ENCODE data around the gene TBXAS1.

The TBXAS1 gene

DNA sequence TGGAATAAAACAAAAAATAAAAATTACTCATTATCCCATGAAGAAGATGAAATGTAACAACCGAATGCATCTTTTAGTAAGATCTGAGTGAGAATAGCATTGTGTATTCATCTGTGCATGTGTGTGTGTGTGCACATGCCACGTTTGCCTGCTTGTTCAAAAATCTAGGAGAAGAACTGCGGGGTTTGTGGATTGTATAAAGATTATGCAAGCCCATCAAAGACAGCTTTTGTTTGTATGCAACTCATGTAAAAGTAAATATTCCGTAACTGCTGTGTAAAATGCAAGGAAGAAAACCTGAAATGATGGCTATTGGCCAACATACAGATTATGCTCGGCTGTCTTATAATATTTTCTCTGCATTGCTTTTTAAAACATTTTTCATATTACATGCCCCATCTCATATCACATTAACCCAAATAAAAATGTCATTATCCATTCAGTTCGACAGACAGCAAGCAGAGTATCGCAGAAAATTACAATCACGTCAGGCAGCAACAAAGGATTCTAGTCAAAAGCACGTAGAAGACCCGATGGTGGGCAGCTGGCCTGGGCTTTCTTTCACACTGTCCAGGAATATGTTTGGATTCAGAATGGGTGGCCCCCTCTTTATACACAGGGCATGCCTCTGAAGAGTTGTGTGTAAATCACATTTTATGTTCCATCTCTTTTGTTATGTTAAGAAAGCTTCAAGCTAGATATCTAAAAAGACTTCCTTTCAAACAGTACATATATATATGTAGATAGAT, 119.7 kb downstream of the TBXAS1 start:
- Histone ChIP-seq H3K36me3 (ENCODE audit: control insufficient read depth in 5 of 5, insufficient read depth in 5 of 5, low read length in 5 of 5) (no peaks in the 10 kb centered on the region), H3K4me1 (ENCODE audit: control insufficient read depth in 5 of 5, insufficient read depth in 5 of 5, low read length in 5 of 5) (no peaks in the 10 kb centered on the region), H3K27ac (ENCODE audit: low read depth, low read length) (no peak overlapping the region), H3K27me3 (ENCODE audit: control insufficient read depth in 5 of 5, insufficient read depth in 4 of 5, low read length in 5 of 5) (no peaks in the 10 kb centered on the region), H3K9me3 (ENCODE audit: control insufficient read depth in 5 of 5, low read length in 5 of 5) (peaks cover 0 to 24% (median 15%) of the 10 kb centered on the region in 5 donors), H3K9ac (ENCODE audit: low read length in 5 of 5) (no peak overlapping the region), H3K4me3 (ENCODE audit: low read depth in 1 of 5, low read length in 5 of 5) (no peak overlapping the region)

DNA sequence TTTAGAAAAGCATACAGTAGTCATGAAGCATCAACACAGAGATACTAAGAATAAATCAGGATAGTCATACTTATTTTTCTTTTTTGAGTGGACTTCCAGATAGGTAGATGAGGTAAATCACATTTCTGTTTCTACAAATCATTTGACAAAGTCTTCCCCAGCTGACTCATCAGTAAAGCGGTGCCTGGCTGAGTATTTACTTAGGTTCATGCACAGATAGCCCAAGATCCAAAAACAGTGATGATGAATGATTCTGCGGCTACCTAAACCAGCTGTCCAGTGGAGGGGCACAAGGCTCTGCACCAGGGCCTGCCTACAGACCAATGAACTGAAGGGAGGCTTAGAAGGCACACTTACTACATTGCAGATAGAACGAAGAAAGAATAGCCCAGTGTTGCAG, 120.6 kb downstream of the TBXAS1 start:
- Histone ChIP-seq H3K27me3 (ENCODE audit: control insufficient read depth in 5 of 5, insufficient read depth in 4 of 5, low read length in 5 of 5) (no peaks in the 10 kb centered on the region), H3K9ac (ENCODE audit: low read length in 5 of 5) (no peak overlapping the region), H3K4me1 (ENCODE audit: control insufficient read depth in 5 of 5, insufficient read depth in 5 of 5, low read length in 5 of 5) (no peaks in the 10 kb centered on the region)

DNA sequence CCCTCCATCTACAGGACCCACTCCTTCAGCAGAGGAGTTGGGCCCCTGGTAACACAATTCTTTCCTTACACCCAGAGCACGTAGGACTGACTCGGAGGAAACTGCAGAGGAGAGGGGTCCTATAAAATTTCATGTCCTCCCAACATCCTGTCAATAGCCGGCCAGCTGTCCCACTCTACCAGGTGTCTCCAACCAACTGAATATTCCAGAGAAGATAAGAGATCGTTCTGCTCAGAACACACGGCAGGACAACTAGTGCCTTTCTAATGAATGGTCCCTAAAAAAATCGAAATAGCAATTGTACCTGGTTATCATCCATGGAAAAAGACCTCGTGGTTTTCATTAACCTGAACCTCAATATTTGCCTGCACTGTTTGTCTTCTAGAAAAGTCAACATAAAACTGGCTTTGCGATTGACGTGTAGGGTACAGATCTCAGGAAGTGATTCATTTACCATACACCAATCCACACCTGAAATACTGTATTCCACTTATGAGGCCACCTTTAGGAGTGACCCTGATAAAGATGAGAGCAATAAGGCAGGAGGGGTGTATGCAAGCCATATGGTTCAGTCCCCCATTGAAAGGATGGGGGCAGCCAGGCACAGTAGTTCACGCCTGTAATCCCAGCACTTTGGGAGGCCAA, 121.9 kb downstream of the TBXAS1 start:
- peaks cover 0 to 14% (median 6%) of the 10 kb centered on the region in 5 donors for H3K9me3 ChIP-seq (ENCODE audit: control insufficient read depth in 5 of 5, low read length in 5 of 5)
- H3K27ac ChIP-seq (ENCODE audit: low read depth, low read length) = no peak overlapping the region
- no peaks in the 10 kb centered on the region for H3K4me1 ChIP-seq (ENCODE audit: control insufficient read depth in 5 of 5, insufficient read depth in 5 of 5, low read length in 5 of 5)
- H3K9ac ChIP-seq (ENCODE audit: low read length in 5 of 5) = no peak overlapping the region
- H3K36me3 ChIP-seq (ENCODE audit: control insufficient read depth in 5 of 5, insufficient read depth in 5 of 5, low read length in 5 of 5) = no peaks in the 10 kb centered on the region
- H3K4me3 ChIP-seq (ENCODE audit: low read depth in 1 of 5, low read length in 5 of 5) = no peak overlapping the region
- no peaks in the 10 kb centered on the region for H3K27me3 ChIP-seq (ENCODE audit: control insufficient read depth in 5 of 5, insufficient read depth in 4 of 5, low read length in 5 of 5)

More for the DNA sequence above, 120.6 kb downstream of the TBXAS1 start:
- peaks cover 0 to 24% (median 15%) of the 10 kb centered on the region in 5 donors for H3K9me3 ChIP-seq (ENCODE audit: control insufficient read depth in 5 of 5, low read length in 5 of 5)
- H3K36me3 ChIP-seq (ENCODE audit: control insufficient read depth in 5 of 5, insufficient read depth in 5 of 5, low read length in 5 of 5) = no peaks in the 10 kb centered on the region
- no peak overlapping the region for H3K4me3 ChIP-seq (ENCODE audit: low read depth in 1 of 5, low read length in 5 of 5)
- H3K27ac ChIP-seq (ENCODE audit: low read depth, low read length) = no peak overlapping the region

DNA sequence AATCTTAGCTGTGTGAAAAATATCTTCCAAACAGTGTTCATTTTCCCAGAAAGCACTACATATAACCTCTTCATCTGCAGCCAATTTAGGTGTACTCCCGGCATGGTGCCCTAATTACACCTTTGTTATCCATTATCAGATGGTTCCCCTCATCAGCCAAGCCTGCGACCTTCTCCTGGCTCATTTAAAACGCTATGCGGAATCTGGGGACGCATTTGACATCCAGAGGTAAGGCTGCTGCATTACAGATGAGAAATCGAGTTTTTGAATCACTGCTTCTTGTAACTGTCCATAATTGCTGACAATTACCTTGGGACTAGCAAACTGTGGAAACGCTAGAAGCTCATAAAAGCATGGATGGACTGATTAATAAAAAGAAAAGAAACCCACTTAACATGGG, 124.2 kb downstream of the TBXAS1 start:
- Histone ChIP-seq H3K27me3 (ENCODE audit: control insufficient read depth in 5 of 5, insufficient read depth in 4 of 5, low read length in 5 of 5) (peaks cover 0 to 4% (median 0%) of the 10 kb centered on the region in 5 donors), H3K4me3 (ENCODE audit: low read depth in 1 of 5, low read length in 5 of 5) (no peak overlapping the region), H3K9ac (ENCODE audit: low read length in 5 of 5) (no peak overlapping the region), H3K9me3 (ENCODE audit: control insufficient read depth in 5 of 5, low read length in 5 of 5) (no peaks in the 10 kb centered on the region), H3K27ac (ENCODE audit: low read depth, low read length) (no peak overlapping the region), H3K4me1 (ENCODE audit: control insufficient read depth in 5 of 5, insufficient read depth in 5 of 5, low read length in 5 of 5) (no peaks in the 10 kb centered on the region), H3K36me3 (ENCODE audit: control insufficient read depth in 5 of 5, insufficient read depth in 5 of 5, low read length in 5 of 5) (peaks cover 0 to 12% (median 0%) of the 10 kb centered on the region in 5 donors)

DNA sequence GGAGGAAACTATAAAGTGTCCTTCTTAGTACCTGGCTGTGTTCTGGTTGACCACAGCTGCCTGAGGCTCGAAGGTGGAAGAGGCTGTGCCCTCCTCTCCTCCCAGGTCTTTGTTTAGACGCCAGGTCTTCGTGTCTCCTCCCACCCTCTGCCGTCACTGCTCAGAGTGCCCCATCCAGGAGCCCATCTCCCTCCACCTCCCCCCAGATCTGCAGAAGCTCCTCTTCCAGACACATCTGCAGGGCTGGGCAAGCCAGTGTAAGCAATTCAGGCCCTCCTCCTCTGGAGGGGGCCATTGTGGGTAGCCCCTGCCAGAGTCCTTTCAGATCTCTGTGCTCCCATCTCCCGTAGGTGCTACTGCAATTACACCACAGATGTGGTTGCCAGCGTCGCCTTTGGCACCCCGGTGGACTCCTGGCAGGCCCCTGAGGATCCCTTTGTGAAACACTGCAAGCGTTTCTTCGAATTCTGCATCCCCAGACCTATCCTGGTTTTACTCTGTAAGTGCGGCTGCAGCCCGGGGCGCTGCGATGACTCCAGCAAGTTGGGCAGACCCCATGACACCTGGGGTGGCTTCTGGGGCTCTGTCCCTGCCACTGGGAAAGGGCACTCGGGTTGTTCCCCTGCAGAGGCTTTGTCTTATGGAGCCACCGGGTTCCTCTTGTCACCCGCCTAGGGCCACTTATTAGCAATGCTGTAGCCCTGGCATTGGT, 126.2 kb downstream of the TBXAS1 start:
- peaks cover 0 to 4% (median 0%) of the 10 kb centered on the region in 5 donors for H3K27me3 ChIP-seq (ENCODE audit: control insufficient read depth in 5 of 5, insufficient read depth in 4 of 5, low read length in 5 of 5)
- H3K36me3 ChIP-seq (ENCODE audit: control insufficient read depth in 5 of 5, insufficient read depth in 5 of 5, low read length in 5 of 5) = peaks cover 0 to 17% (median 0%) of the 10 kb centered on the region in 5 donors
- H3K4me3 ChIP-seq (ENCODE audit: low read depth in 1 of 5, low read length in 5 of 5) = no peak overlapping the region

DNA sequence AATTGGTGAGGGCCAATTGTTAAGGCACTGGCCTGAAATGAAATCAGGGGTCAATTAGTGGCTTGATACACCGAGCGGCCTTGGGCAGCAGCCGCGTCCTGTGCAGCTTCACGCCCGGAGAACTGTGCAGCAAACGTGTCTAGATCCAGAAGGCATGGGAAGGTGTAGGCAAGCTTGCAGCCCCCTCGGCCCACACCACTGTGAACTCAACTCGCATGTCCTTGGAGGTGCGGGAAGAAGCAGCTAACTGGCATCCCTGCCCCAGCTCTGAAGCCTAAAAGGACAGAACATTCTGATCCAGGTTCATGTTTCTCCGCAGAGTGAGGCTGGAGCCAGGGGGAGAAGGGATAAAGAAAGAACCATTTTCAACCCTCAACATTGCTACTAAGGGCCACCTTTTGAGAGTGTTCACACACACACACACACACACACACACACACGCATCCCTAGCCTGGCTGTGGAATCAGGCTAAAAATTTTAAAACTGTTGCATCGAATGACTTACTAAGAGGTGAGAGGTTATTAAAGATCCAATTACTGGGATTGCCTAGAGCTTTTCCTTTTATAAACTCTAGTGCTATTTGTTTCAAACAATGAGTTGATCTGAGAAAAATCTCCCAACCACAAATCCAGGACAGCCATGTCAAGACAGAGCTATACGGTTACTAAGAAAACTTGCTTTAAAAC, 129.7 kb downstream of the TBXAS1 start:
- H3K9ac ChIP-seq (ENCODE audit: low read length in 5 of 5) = no peak overlapping the region
- H3K36me3 ChIP-seq (ENCODE audit: control insufficient read depth in 5 of 5, insufficient read depth in 5 of 5, low read length in 5 of 5) = peaks cover 0 to 25% (median 0%) of the 10 kb centered on the region in 5 donors
- H3K4me3 ChIP-seq (ENCODE audit: low read depth in 1 of 5, low read length in 5 of 5) = no peak overlapping the region

More for the DNA sequence above, 126.2 kb downstream of the TBXAS1 start:
- no peaks in the 10 kb centered on the region for H3K4me1 ChIP-seq (ENCODE audit: control insufficient read depth in 5 of 5, insufficient read depth in 5 of 5, low read length in 5 of 5)
- H3K9ac ChIP-seq (ENCODE audit: low read length in 5 of 5) = no peak overlapping the region
- no peaks in the 10 kb centered on the region for H3K9me3 ChIP-seq (ENCODE audit: control insufficient read depth in 5 of 5, low read length in 5 of 5)
- no peak overlapping the region for H3K27ac ChIP-seq (ENCODE audit: low read depth, low read length)

DNA sequence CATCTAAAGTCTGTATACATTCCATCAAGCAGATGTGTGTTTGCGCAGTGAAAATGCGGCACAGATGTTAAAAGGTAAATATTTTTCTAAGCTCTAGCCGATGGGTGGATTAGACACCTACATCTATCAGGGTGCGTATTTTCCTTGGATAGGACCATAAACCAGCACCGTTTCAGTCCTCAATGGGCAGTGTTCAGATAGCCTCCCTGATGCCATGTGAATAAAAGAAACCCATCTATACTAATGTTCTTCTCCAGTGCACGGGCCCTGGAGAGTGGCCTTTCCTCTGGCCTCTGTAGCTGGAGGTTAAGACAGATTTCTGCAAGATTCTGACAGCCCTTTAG, 130.2 kb downstream of the TBXAS1 start:
- peaks cover 0 to 27% (median 0%) of the 10 kb centered on the region in 5 donors for H3K36me3 ChIP-seq (ENCODE audit: control insufficient read depth in 5 of 5, insufficient read depth in 5 of 5, low read length in 5 of 5)
- no peak overlapping the region for H3K27ac ChIP-seq (ENCODE audit: low read depth, low read length)
- no peaks in the 10 kb centered on the region for H3K9me3 ChIP-seq (ENCODE audit: control insufficient read depth in 5 of 5, low read length in 5 of 5)
- peaks cover 0 to 4% (median 0%) of the 10 kb centered on the region in 5 donors for H3K27me3 ChIP-seq (ENCODE audit: control insufficient read depth in 5 of 5, insufficient read depth in 4 of 5, low read length in 5 of 5)
- no peaks in the 10 kb centered on the region for H3K4me1 ChIP-seq (ENCODE audit: control insufficient read depth in 5 of 5, insufficient read depth in 5 of 5, low read length in 5 of 5)
- H3K4me3 ChIP-seq (ENCODE audit: low read depth in 1 of 5, low read length in 5 of 5) = no peak overlapping the region
- H3K9ac ChIP-seq (ENCODE audit: low read length in 5 of 5) = no peak overlapping the region

More for the DNA sequence above, 129.7 kb downstream of the TBXAS1 start:
- Histone ChIP-seq H3K27ac (ENCODE audit: low read depth, low read length) (no peak overlapping the region), H3K27me3 (ENCODE audit: control insufficient read depth in 5 of 5, insufficient read depth in 4 of 5, low read length in 5 of 5) (peaks cover 0 to 4% (median 0%) of the 10 kb centered on the region in 5 donors), H3K4me1 (ENCODE audit: control insufficient read depth in 5 of 5, insufficient read depth in 5 of 5, low read length in 5 of 5) (no peaks in the 10 kb centered on the region), H3K9me3 (ENCODE audit: control insufficient read depth in 5 of 5, low read length in 5 of 5) (no peaks in the 10 kb centered on the region)

DNA sequence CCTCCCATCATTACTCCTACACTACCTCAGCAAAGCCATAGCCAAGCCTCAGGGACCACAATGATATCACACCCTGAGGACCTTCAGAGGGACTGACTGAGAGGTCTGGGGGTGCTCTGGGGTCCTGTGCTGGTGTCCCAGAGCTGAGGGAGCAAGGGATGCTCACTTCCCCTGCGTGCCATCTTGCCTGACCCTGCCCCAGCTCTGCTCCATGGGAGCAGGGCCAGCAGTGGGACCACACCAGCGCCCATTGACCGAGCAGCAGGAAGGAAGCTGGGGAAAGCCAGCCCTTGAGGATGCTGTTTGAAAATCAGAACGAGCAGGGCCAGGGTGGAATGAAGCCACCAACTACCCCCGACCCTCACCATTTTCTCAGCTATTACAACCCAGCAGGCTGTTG, 130.7 kb downstream of the TBXAS1 start:
- H3K36me3 ChIP-seq (ENCODE audit: control insufficient read depth in 5 of 5, insufficient read depth in 5 of 5, low read length in 5 of 5) = peaks cover 0 to 27% (median 0%) of the 10 kb centered on the region in 5 donors
- no peaks in the 10 kb centered on the region for H3K4me1 ChIP-seq (ENCODE audit: control insufficient read depth in 5 of 5, insufficient read depth in 5 of 5, low read length in 5 of 5)
- no peak overlapping the region for H3K27ac ChIP-seq (ENCODE audit: low read depth, low read length)
- no peak overlapping the region for H3K9ac ChIP-seq (ENCODE audit: low read length in 5 of 5)
- H3K4me3 ChIP-seq (ENCODE audit: low read depth in 1 of 5, low read length in 5 of 5) = no peak overlapping the region
- no peaks in the 10 kb centered on the region for H3K9me3 ChIP-seq (ENCODE audit: control insufficient read depth in 5 of 5, low read length in 5 of 5)
- H3K27me3 ChIP-seq (ENCODE audit: control insufficient read depth in 5 of 5, insufficient read depth in 4 of 5, low read length in 5 of 5) = peaks cover 0 to 4% (median 0%) of the 10 kb centered on the region in 5 donors

DNA sequence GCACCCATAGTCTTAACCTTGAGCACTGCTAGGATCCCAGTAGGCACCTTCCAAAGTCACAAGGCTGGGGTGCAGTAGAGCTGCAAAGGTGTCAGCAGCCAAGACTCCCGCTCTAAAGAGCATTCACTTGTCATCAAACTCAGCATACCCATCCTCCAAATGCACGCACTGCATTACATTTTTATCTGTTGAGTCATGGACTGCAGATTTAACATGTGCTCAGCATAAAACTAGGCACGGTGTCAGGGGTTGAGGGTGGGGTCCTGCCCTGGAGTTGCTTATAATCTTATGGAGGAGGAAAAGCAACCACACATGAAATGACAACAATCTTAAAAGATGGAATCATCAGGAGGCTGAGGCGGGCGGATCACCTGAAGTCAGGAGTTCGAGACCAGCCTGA, 131.1 kb downstream of the TBXAS1 start:
- H3K27ac ChIP-seq (ENCODE audit: low read depth, low read length) = no peak overlapping the region

More for the DNA sequence above, 131.1 kb downstream of the TBXAS1 start:
- no peaks in the 10 kb centered on the region for H3K9me3 ChIP-seq (ENCODE audit: control insufficient read depth in 5 of 5, low read length in 5 of 5)
- peaks cover 0 to 27% (median 0%) of the 10 kb centered on the region in 5 donors for H3K36me3 ChIP-seq (ENCODE audit: control insufficient read depth in 5 of 5, insufficient read depth in 5 of 5, low read length in 5 of 5)
- no peak overlapping the region for H3K4me3 ChIP-seq (ENCODE audit: low read depth in 1 of 5, low read length in 5 of 5)
- no peaks in the 10 kb centered on the region for H3K4me1 ChIP-seq (ENCODE audit: control insufficient read depth in 5 of 5, insufficient read depth in 5 of 5, low read length in 5 of 5)
- no peak overlapping the region for H3K9ac ChIP-seq (ENCODE audit: low read length in 5 of 5)
- peaks cover 0 to 4% (median 0%) of the 10 kb centered on the region in 5 donors for H3K27me3 ChIP-seq (ENCODE audit: control insufficient read depth in 5 of 5, insufficient read depth in 4 of 5, low read length in 5 of 5)

All from subcutaneous abdominal adipose tissue (tissue), 5 donors.